ENCODE data around the gene PPP1R9B. TPM values are rescaled to one million over a fixed set of nuclear protein-coding genes. Genes with fewer than 3 reads are reported as not detected.

PPP1R9B gene
- total RNA-seq, 1 experiment from 2014 or later: 23.0 TPM

DNA sequence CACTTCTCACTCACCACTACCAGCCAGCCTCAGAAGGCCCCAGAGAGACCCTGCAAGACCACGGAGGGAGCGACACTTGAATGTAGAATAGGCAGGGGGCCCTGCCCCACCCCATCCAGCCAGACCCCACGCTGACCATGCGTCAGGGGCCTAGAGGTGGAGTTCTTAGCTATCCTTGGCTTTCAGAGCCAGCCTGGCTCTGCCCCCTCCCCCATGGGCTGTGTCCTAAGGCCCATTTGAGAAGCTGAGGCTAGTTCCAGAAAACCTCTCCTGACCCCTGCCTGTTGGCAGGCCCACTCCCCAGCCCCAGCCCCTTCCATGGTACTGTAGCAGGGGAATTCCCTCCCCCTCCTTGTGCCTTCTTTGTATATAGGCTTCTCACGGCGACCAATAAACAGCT, 60.4 kb downstream of the PPP1R9B start:
- Histone ChIP-seq H3K27me3 (ENCODE audit: insufficient read depth, low read length) (no peaks in the 10 kb centered on the region), H4K8ac (replicated peaks; ENCODE audit: insufficient read length, low read depth, low read length) (no peak overlapping the region), H3K18ac (ENCODE audit: insufficient read length, low read depth, low read length) (no peak overlapping the region), H3K9me3 (ENCODE audit: control insufficient read depth, low read depth, low read length) (no peaks in the 10 kb centered on the region), H3K27ac (ENCODE audit: insufficient read length, low read depth, low read length) (no peak overlapping the region), H2AK5ac (ENCODE audit: insufficient read length, low read length) (no peak overlapping the region), H3K9ac (ENCODE audit: extremely low read depth, insufficient read length, low read length) (no peak overlapping the region), H3K56ac (ENCODE audit: insufficient read length, low read depth, low read length) (no peak overlapping the region), H2AFZ (ENCODE audit: low read length) (no peak overlapping the region), H3K4ac (ENCODE audit: low read depth, low read length) (no peak overlapping the region), H4K5ac (ENCODE audit: insufficient read length, low read depth, low read length) (no peak overlapping the region), H4K91ac (ENCODE audit: insufficient read length, low read depth, low read length) (no peak overlapping the region), H3K4me2 (ENCODE audit: insufficient read depth, insufficient read length, low read length) (no peak overlapping the region), H2BK12ac (ENCODE audit: insufficient read length, low read depth, low read length) (no peak overlapping the region), H3K79me2 (ENCODE audit: insufficient read depth, low read length) (no peaks in the 10 kb centered on the region), H3K79me1 (ENCODE audit: insufficient read depth, low read depth, low read length, poor library complexity, severe bottlenecking) (no peaks in the 10 kb centered on the region), H2BK15ac (ENCODE audit: low read depth, low read length) (no peak overlapping the region), H2BK120ac (ENCODE audit: low read depth, low read length, poor library complexity, severe bottlenecking) (no peak overlapping the region), H4K20me1 (ENCODE audit: control insufficient read depth, insufficient read depth, insufficient read length) (no peaks in the 10 kb centered on the region), H3K23me2 (ENCODE audit: insufficient read length, low read depth, low read length, poor library complexity, severe bottlenecking) (peaks cover 6% of the 10 kb centered on the region), H3K14ac (ENCODE audit: insufficient read depth, low read length) (no peak overlapping the region), H3T11ph (ENCODE audit: low read length) (no peak overlapping the region), H3K23ac (ENCODE audit: insufficient read length, low read depth, low read length) (no peak overlapping the region), H2BK20ac (ENCODE audit: low read depth, low read length, poor library complexity, severe bottlenecking) (no peak overlapping the region), H3K4me1 (ENCODE audit: insufficient read depth, low read length) (no peaks in the 10 kb centered on the region), H2BK5ac (ENCODE audit: insufficient read length, low read length) (no peak overlapping the region)
- peaks cover 9 to 13% of the 10 kb centered on the region in 2 experiments for H3K4me1 Mint-ChIP-seq
- H3K9me3 Mint-ChIP-seq: no peaks in the 10 kb centered on the region
- H3K27me3 Mint-ChIP-seq (ENCODE audit: low read depth): peaks cover 2% of the 10 kb centered on the region; the same call in 1 of the 2 replicates
- no peak for DNase-seq
- WGBS (ENCODE audit: extremely low coverage, insufficient read length, low lambda C conversion rate): no CpG with 5 or more reads among the region's 6 CpGs
- TF ChIP-seq CTCF (conservative IDR thresholded peaks at IDR 0.05): no peak
- H3K4me3 Mint-ChIP-seq: no peak overlapping the region
- peak overlapping the region in 1 of 3 experiments; percentile 88; a peak in 2 of 7 replicates for H3K27ac Mint-ChIP-seq
- H3K36me3 Mint-ChIP-seq (ENCODE audit: insufficient read depth in 1 of 3, low read depth in 3 of 3): no peaks in the 10 kb centered on the region
